IMR-90 (cell line): ENCODE results near the gene DLGAP4.

ENCODE experiments used
- CEBPB ChIP-seq: IDR thresholded peaks from 2 replicates; pipeline ENCODE4 v1.6.1; 2012; ENCODE audit warnings: low read depth, low read length, improper control_type of control experiment
- MAZ ChIP-seq: IDR thresholded peaks from 2 replicates; pipeline ENCODE4 v1.6.1; 2012; ENCODE audit warnings: low read depth, mild to moderate bottlenecking, low read length, improper control_type of control experiment, moderate library complexity, borderline replicate concordance
- MXI1 ChIP-seq: IDR thresholded peaks from 2 replicates; pipeline ENCODE4 v1.6.1; 2012; ENCODE audit warnings: low read depth, mild to moderate bottlenecking, low read length, moderate library complexity, borderline replicate concordance
- POLR2A ChIP-seq: IDR thresholded peaks from 2 replicates; pipeline ENCODE4 v1.6.1; 2012; ENCODE audit warnings: mild to moderate bottlenecking, low read depth, low read length
- RCOR1 ChIP-seq: IDR thresholded peaks from 2 replicates; pipeline ENCODE4 v1.6.1; 2012; ENCODE audit warnings: mild to moderate bottlenecking, low read length, improper control_type of control experiment; ENCODE audit not compliant: insufficient replicate concordance
- SMC3 ChIP-seq: fragments of 150-350 bp; IDR thresholded peaks from 2 replicates; pipeline ENCODE4 v1.6.1; 2016; ENCODE audit warnings: low read depth, mild to moderate bottlenecking, antibody characterized with exemption, low read length, moderate library complexity
- TF ChIP-seq, protein P1 (sequence below): conservative IDR thresholded peaks from 2 replicates; pipeline ENCODE4 v1.5.1; 2012; ENCODE audit warnings: mild to moderate bottlenecking, low read depth, low read length, improper control_type of control experiment

- TF ChIP-seq, protein P1, sequence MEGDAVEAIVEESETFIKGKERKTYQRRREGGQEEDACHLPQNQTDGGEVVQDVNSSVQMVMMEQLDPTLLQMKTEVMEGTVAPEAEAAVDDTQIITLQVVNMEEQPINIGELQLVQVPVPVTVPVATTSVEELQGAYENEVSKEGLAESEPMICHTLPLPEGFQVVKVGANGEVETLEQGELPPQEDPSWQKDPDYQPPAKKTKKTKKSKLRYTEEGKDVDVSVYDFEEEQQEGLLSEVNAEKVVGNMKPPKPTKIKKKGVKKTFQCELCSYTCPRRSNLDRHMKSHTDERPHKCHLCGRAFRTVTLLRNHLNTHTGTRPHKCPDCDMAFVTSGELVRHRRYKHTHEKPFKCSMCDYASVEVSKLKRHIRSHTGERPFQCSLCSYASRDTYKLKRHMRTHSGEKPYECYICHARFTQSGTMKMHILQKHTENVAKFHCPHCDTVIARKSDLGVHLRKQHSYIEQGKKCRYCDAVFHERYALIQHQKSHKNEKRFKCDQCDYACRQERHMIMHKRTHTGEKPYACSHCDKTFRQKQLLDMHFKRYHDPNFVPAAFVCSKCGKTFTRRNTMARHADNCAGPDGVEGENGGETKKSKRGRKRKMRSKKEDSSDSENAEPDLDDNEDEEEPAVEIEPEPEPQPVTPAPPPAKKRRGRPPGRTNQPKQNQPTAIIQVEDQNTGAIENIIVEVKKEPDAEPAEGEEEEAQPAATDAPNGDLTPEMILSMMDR: no peak
- TF ChIP-seq POLR2A: no peak
- no peak for TF ChIP-seq CEBPB
- TF ChIP-seq MAZ: no peak
- TF ChIP-seq RCOR1: no peak
- TF ChIP-seq MXI1: no peak
- TF ChIP-seq SMC3: no peak
Measured at GRCh38 chr20:36521526-36521925, 215.4 kb downstream of the DLGAP4 start.
